Measurements from ENCODE around the gene OR5H14.
A peak's percentile ranks its signal among the peaks of the same experiment; 100 is the strongest.
"Not testable (repeated sequence)": the region's sequence is repeated elsewhere in the genome, so short reads cannot be mapped to it uniquely, and the experiment has no call there.

OR5H14 gene

DNA sequence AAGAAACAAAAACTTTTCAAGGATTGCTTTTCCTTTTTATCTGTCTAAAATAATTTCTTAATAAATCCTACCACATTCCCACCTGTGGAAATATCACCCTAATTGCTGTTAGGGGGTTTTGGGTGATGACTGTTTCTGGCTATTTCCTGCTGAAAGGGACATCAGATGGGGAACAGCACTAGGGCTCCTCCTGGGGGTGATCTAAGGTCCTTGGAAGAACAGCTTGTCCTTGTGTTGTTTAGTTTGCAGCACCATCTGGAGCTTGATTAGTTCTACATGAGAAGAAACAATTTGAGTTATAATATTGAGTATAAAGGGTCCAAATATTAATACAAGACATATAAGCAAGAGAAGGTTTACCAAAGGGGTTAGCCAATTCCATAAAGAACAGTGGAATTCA, 37.9 kb downstream of the OR5H14 start:
- DNase-seq (ENCODE audit: extremely low spot score): no peak
- TF ChIP-seq, protein P1, sequence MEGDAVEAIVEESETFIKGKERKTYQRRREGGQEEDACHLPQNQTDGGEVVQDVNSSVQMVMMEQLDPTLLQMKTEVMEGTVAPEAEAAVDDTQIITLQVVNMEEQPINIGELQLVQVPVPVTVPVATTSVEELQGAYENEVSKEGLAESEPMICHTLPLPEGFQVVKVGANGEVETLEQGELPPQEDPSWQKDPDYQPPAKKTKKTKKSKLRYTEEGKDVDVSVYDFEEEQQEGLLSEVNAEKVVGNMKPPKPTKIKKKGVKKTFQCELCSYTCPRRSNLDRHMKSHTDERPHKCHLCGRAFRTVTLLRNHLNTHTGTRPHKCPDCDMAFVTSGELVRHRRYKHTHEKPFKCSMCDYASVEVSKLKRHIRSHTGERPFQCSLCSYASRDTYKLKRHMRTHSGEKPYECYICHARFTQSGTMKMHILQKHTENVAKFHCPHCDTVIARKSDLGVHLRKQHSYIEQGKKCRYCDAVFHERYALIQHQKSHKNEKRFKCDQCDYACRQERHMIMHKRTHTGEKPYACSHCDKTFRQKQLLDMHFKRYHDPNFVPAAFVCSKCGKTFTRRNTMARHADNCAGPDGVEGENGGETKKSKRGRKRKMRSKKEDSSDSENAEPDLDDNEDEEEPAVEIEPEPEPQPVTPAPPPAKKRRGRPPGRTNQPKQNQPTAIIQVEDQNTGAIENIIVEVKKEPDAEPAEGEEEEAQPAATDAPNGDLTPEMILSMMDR (IDR thresholded peaks at IDR 0.05; ENCODE audit: control extremely low read depth, extremely low read depth, low read depth, missing control alignments): no peak
- POLR2A ChIA-PET: no interaction called here
- CTCF ChIA-PET: interaction anchor here (1.3 kb wide), 2 partner anchors 13 to 118 kb away, joined by 3 read pairs; no protein-coding TSS in a partner anchor

DNA sequence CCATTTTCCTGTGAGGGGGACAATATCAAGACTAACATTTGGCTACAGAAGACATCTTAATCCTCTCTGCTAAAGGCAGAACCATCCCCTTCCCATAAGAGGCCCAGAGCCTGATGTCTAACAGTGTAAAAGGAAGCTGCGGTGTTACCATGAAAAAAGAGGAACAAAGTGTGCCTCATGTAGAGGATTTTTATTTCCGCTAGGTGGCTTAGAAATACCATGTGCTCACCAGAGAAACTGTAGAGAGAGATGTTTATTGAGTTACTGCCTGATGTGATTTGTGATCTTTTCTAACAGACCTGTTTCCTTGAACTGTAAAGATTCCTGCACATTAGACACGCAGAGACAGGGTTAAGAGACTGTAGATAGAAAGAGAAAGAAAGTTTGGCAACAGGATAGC, 41.3 kb downstream of the OR5H14 start:
- peak; percentile 27 for DNase-seq (ENCODE audit: extremely low spot score)
- POLR2A ChIA-PET: no interaction called here
- TF ChIP-seq, protein P1 (IDR thresholded peaks at IDR 0.05; ENCODE audit: control extremely low read depth, extremely low read depth, low read depth, missing control alignments): peak; percentile 37
- CTCF ChIA-PET: interaction anchor here (1.0 to 2.6 kb wide), 3 partner anchors 15 to 142 kb away, joined by 3 to 5 read pairs (median 5); no protein-coding TSS in a partner anchor

DNA sequence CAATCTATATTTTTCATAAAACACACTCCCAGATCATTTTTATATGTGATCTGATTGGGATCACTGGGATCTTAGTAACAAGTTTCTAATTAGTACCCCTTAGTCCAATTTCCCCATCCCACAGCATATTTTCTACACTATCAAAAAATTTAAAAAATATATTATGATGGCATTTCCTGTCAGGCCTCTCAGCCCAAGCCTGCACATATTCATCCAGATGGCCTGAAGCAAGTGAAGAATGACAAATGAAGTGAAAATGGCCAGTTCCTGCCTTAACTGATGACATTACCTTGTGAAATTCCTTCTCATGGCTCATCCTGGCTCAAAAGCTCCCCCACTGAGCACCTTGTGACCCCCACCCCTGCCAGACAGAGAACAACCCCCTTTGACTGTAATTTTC, 43.6 kb downstream of the OR5H14 start:
- CTCF ChIA-PET: interaction anchor here (2.6 kb wide), 1 partner anchor 21 kb away, joined by 5 read pairs; no protein-coding TSS in a partner anchor
- DNase-seq (ENCODE audit: extremely low spot score); POLR2A ChIA-PET: not testable (repeated sequence)

DNA sequence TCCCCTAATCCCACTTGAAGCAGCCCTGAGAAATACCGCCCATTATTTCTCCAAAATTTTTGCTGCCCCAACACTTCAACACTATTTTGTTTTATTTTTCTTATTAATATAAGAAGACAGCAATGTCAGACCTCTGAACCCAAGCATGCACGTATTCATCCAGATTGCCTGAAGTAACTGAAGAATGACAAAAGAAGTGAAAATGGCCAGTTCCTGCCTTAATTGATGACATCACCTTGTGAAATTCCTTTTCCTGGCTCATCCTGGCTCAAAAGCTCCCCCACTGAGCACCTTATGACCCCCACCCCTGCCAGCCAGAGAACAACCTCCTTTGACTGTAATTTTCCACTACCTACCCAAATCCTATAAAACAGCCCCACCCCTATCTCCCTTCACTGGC, 49.0 kb downstream of the OR5H14 start:
- CTCF ChIA-PET; DNase-seq (ENCODE audit: extremely low spot score); POLR2A ChIA-PET: not testable (repeated sequence)

DNA sequence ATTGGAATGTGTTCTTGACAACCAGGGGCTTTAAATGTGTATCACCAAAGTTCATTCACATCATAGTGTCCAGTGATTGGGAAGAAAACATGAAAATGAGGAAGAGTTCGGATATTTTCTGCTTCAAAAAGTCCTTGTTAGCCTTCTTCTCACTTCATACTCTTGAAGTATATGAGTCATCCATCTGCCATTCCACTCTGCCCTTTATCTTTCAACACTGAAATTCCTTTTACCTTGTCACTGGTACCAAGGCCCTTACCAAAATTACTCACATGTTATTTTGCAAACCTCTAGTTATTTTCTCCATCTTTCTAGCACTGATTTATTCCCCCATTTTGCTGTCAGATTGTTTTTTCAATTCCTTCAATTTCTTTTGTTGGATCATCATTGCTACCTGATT, 51.7 kb downstream of the OR5H14 start:
- ChIA-PET POLR2A (no interaction called here), CTCF (no interaction called here)
- TF ChIP-seq, protein P1 (IDR thresholded peaks at IDR 0.05; ENCODE audit: control extremely low read depth, extremely low read depth, low read depth, missing control alignments): no peak
- no peak for DNase-seq (ENCODE audit: extremely low spot score)
